ENCODE results near the gene IKBKE.

Gene IKBKE

DNA sequence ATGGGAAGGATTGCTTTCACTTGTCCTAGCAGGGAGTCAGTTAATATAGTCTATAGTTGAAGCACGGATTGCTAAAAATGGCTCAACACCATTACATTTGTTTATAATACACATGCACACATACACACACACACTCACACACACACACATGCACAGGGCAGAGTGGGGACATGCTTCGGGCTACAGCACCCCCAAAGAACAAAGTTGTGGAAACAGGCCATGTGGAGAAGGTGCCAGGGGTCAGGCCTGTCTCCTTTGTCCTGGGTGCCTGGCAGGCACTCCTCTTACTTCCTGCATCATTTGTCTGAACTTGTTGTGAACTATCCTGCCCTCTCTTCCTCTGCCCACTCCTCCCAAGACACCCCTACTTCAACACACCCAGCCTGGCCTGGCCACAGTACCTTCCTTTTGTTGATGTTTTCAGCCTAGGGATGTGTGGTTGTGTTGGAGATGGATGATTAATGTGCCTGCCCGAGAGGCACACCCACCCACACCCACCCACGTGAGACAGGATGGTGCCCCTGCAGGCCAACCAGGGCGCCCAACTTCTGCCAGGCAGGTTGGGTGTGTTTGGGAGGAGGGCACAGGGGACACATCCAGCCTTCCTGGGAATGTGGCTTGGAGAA, 54.6 kb downstream of the IKBKE start:
- TF ChIP-seq, protein P1, sequence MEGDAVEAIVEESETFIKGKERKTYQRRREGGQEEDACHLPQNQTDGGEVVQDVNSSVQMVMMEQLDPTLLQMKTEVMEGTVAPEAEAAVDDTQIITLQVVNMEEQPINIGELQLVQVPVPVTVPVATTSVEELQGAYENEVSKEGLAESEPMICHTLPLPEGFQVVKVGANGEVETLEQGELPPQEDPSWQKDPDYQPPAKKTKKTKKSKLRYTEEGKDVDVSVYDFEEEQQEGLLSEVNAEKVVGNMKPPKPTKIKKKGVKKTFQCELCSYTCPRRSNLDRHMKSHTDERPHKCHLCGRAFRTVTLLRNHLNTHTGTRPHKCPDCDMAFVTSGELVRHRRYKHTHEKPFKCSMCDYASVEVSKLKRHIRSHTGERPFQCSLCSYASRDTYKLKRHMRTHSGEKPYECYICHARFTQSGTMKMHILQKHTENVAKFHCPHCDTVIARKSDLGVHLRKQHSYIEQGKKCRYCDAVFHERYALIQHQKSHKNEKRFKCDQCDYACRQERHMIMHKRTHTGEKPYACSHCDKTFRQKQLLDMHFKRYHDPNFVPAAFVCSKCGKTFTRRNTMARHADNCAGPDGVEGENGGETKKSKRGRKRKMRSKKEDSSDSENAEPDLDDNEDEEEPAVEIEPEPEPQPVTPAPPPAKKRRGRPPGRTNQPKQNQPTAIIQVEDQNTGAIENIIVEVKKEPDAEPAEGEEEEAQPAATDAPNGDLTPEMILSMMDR (IDR thresholded peaks at IDR 0.05; ENCODE audit: low read length) = no peak
- no peak for TF ChIP-seq EZH2 (IDR thresholded peaks at IDR 0.05; ENCODE audit: borderline replicate concordance, low read length)
- Histone ChIP-seq H3F3A (ENCODE audit: insufficient read depth, low read length) (no peaks in the 10 kb centered on the region), H3K9ac (ENCODE audit: low read length) (no peak overlapping the region), H3K27ac (ENCODE audit: low read depth, low read length, poor library complexity, severe bottlenecking) (no peak overlapping the region), H3K9me3 (ENCODE audit: low read length) (no peaks in the 10 kb centered on the region), H3K36me3 (ENCODE audit: insufficient read depth, low read length) (no peaks in the 10 kb centered on the region), H3K4me2 (ENCODE audit: low read length) (no peak overlapping the region), H3K79me2 (ENCODE audit: insufficient read depth, low read length) (no peaks in the 10 kb centered on the region), H3K4me1 (ENCODE audit: insufficient read depth, low read length, severe bottlenecking) (no peaks in the 10 kb centered on the region), H2AFZ (ENCODE audit: low read length) (no peak overlapping the region), H3K27me3 (ENCODE audit: insufficient read depth, low read length) (no peaks in the 10 kb centered on the region), H3K4me3 (ENCODE audit: low read depth, low read length, poor library complexity, severe bottlenecking) (no peak overlapping the region), H4K20me1 (ENCODE audit: insufficient read depth, low read length) (no peaks in the 10 kb centered on the region), H3K9me2 (ENCODE audit: low read depth, low read length) (no peaks in the 10 kb centered on the region)

DNA sequence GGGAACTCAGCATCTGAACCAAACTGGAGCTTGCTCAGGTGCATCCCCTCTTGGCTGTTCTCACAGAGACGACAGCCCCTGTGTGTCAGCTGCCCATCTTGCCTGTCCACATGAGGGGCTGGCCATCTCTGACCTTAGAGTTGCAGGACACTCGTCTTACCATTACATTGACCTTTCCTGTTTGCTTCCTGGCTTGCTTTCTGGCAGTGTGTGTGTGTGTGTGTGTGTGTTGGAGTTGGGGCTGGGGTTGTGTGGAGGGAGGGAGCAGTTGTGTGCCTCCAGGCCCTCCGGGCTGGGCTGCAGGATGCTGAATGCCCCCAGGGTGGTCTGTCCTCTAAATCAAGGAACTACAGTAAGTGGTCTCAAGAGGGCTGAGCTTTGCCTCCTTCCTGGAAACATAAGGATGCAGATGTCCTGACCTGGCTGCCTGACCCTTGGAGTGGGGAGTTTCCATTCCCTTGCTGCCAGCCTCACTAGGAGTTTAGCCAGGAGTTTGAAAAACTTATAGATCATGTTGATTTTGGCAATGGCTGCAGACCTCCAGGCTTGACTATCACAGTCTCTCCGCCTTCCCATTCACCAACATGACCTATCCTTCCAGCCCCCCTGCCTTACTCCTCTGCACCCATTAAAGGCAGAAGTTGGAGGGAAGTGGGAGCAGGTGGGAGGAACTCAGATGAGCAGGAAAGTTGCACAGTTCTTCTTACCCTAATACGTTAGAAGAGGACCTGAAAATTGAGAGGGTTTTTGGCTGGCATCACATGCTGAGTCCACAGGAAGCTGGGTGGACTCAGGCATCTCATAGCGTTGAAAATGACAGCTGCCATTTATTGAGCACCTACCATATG, 56.0 kb downstream of the IKBKE start:
- Histone ChIP-seq H3K9ac (ENCODE audit: low read length) (no peak overlapping the region), H3K36me3 (ENCODE audit: insufficient read depth, low read length) (no peaks in the 10 kb centered on the region), H3K27me3 (ENCODE audit: insufficient read depth, low read length) (no peaks in the 10 kb centered on the region), H3K4me1 (ENCODE audit: insufficient read depth, low read length, severe bottlenecking) (no peaks in the 10 kb centered on the region), H2AFZ (ENCODE audit: low read length) (no peak overlapping the region), H3K79me2 (ENCODE audit: insufficient read depth, low read length) (no peaks in the 10 kb centered on the region), H3K4me2 (ENCODE audit: low read length) (no peak overlapping the region), H3K9me2 (ENCODE audit: low read depth, low read length) (no peaks in the 10 kb centered on the region), H3K27ac (ENCODE audit: low read depth, low read length, poor library complexity, severe bottlenecking) (no peak overlapping the region), H3K9me3 (ENCODE audit: low read length) (no peaks in the 10 kb centered on the region), H3K4me3 (ENCODE audit: low read depth, low read length, poor library complexity, severe bottlenecking) (no peak overlapping the region), H3F3A (ENCODE audit: insufficient read depth, low read length) (no peaks in the 10 kb centered on the region), H4K20me1 (ENCODE audit: insufficient read depth, low read length) (no peaks in the 10 kb centered on the region)
- TF ChIP-seq, protein P1 (IDR thresholded peaks at IDR 0.05; ENCODE audit: low read length) = no peak
- TF ChIP-seq EZH2 (IDR thresholded peaks at IDR 0.05; ENCODE audit: borderline replicate concordance, low read length) = no peak

DNA sequence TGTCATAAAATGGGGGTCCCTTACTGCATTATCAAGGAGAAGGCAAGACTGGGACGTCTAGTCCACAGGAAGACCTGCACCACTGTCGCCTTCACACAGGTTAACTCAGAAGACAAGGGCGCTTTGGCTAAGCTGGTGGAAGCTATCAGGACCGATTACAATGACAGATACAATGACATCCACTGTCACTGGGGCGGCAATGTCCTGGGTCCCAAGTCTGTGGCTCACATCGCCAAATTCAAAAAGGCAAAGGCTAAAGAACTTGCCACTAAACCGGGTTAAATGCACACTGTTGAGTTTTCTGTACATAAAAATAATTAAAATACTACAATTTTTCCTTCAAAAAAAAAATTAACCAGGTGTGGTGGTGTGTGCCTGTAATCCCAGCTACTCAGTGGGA, 59.1 kb downstream of the IKBKE start:
- Histone ChIP-seq H3K9ac (ENCODE audit: low read length) (no peak overlapping the region), H3K9me3 (ENCODE audit: low read length) (no peaks in the 10 kb centered on the region), H3K4me3 (ENCODE audit: low read depth, low read length, poor library complexity, severe bottlenecking) (no peak overlapping the region), H3K27ac (ENCODE audit: low read depth, low read length, poor library complexity, severe bottlenecking) (no peak overlapping the region), H2AFZ (ENCODE audit: low read length) (no peak overlapping the region), H3K36me3 (ENCODE audit: insufficient read depth, low read length) (no peaks in the 10 kb centered on the region), H3F3A (ENCODE audit: insufficient read depth, low read length) (no peaks in the 10 kb centered on the region), H3K9me2 (ENCODE audit: low read depth, low read length) (no peaks in the 10 kb centered on the region), H3K4me2 (ENCODE audit: low read length) (no peak overlapping the region), H4K20me1 (ENCODE audit: insufficient read depth, low read length) (no peaks in the 10 kb centered on the region), H3K79me2 (ENCODE audit: insufficient read depth, low read length) (no peaks in the 10 kb centered on the region), H3K4me1 (ENCODE audit: insufficient read depth, low read length, severe bottlenecking) (no peaks in the 10 kb centered on the region), H3K27me3 (ENCODE audit: insufficient read depth, low read length) (no peaks in the 10 kb centered on the region)
- TF ChIP-seq EZH2 (IDR thresholded peaks at IDR 0.05; ENCODE audit: borderline replicate concordance, low read length) = no peak
- TF ChIP-seq, protein P1 (IDR thresholded peaks at IDR 0.05; ENCODE audit: low read length) = no peak
